Liver (tissue), 9 donors: ENCODE measurements around the gene RADIL. TPM values are rescaled to one million over a fixed set of nuclear protein-coding genes. Genes with fewer than 3 reads are reported as not detected.

Experiments used
- DNase-seq: peaks from one replicate; pipeline ENCODE4 v3.0.0-alpha.2; 2017; ENCODE audit warnings: low spot score
- H3K27ac ChIP-seq, 2 donors: one replicate each; pipeline ENCODE4 v1.7.0; 2013; ENCODE audit warnings: inconsistent platforms in 2 of 2, low read length in 2 of 2, control low read depth in 1 of 2, low read depth in 1 of 2, mild to moderate bottlenecking in 1 of 2
- H3K27me3 ChIP-seq, 4 donors: one replicate each; pipeline versions ENCODE4 v1.6.1 to v1.7.0; 2013; ENCODE audit warnings: low read length in 3 of 4, inconsistent platforms in 1 of 4, mild to moderate bottlenecking in 1 of 4, moderate library complexity in 1 of 4; ENCODE audit not compliant: control insufficient read depth in 4 of 4, insufficient read depth in 4 of 4
- H3K36me3 ChIP-seq, 4 donors: one replicate each; pipeline versions ENCODE4 v1.6.1 to v1.7.0; 2013; ENCODE audit warnings: low read length in 3 of 4, mild to moderate bottlenecking in 3 of 4, low read depth in 1 of 4, moderate library complexity in 1 of 4; ENCODE audit not compliant: control insufficient read depth in 4 of 4, insufficient read depth in 3 of 4
- H3K4me1 ChIP-seq, 4 donors: one replicate each; pipeline versions ENCODE4 v1.6.1 to v1.7.0; 2013; ENCODE audit warnings: low read length in 3 of 4, mild to moderate bottlenecking in 3 of 4, moderate library complexity in 1 of 4; ENCODE audit not compliant: control insufficient read depth in 4 of 4, insufficient read depth in 4 of 4
- H3K4me3 ChIP-seq, 3 donors: one replicate each; pipeline versions ENCODE4 v1.6.1 to v1.7.0; 2013; ENCODE audit warnings: low read length in 3 of 3, control low read depth in 1 of 3, low read depth in 1 of 3, mild to moderate bottlenecking in 1 of 3
- H3K9ac ChIP-seq, 2 donors: one replicate each; pipeline ENCODE4 v1.7.0; 2013; ENCODE audit warnings: low read length in 2 of 2, mild to moderate bottlenecking in 2 of 2, moderate library complexity in 2 of 2, control low read depth in 1 of 2, low read depth in 1 of 2
- H3K9me3 ChIP-seq, 4 donors: one replicate each; pipeline versions ENCODE4 v1.6.1 to v1.7.0; 2013; ENCODE audit warnings: low read length in 3 of 4; ENCODE audit not compliant: control insufficient read depth in 4 of 4
- ATF3 ChIP-seq: IDR thresholded peaks from 2 replicates; pipeline ENCODE4 v1.6.1; 2016; ENCODE audit warnings: antibody characterized with exemption
- CTCF ChIP-seq: fragments of 150-350 bp; IDR thresholded peaks from 2 replicates; pipeline ENCODE4 v1.5.1; 2017; ENCODE audit warnings: improper control_type of control experiment, low read depth, low read length; ENCODE audit not compliant: missing input control
- EGR1 ChIP-seq, 2 donors: IDR thresholded peaks; 2 replicates each; pipeline ENCODE4 v1.6.1; 2016 to 2018; ENCODE audit warnings: antibody characterized with exemption in 2 of 2, low read depth in 2 of 2
- FOXA1 ChIP-seq: IDR thresholded peaks from 2 replicates; pipeline ENCODE4 v1.6.1; 2016; ENCODE audit warnings: antibody characterized with exemption
- FOXA2 ChIP-seq: IDR thresholded peaks from 2 replicates; pipeline ENCODE4 v1.6.1; 2016; ENCODE audit warnings: antibody characterized with exemption
- GABPA ChIP-seq, 2 donors: IDR thresholded peaks in 1 of 2; conservative IDR thresholded peaks in 1 of 2; 2 replicates each; pipeline ENCODE4 v1.6.1; 2016; ENCODE audit warnings: antibody characterized with exemption in 2 of 2, mild to moderate bottlenecking in 1 of 2, moderate library complexity in 1 of 2
- HNF4A ChIP-seq, 2 donors: conservative IDR thresholded peaks; 2 replicates each; pipeline ENCODE4 v1.6.1; 2016; ENCODE audit warnings: antibody characterized with exemption in 2 of 2, mild to moderate bottlenecking in 2 of 2
- HNF4G ChIP-seq: IDR thresholded peaks from 2 replicates; pipeline ENCODE4 v1.6.1; 2016; ENCODE audit warnings: antibody characterized with exemption
- JUND ChIP-seq, 2 donors: IDR thresholded peaks; 2 replicates each; pipeline ENCODE4 v1.6.1; 2016; ENCODE audit warnings: antibody characterized with exemption in 2 of 2
- MAX ChIP-seq: IDR thresholded peaks from 2 replicates; pipeline ENCODE4 v1.6.1; 2016; ENCODE audit warnings: antibody characterized with exemption
- NR2F2 ChIP-seq: IDR thresholded peaks from 2 replicates; pipeline ENCODE4 v1.6.1; 2016; ENCODE audit warnings: antibody characterized with exemption
- RAD21 ChIP-seq, 2 donors: IDR thresholded peaks; 2 replicates each; pipeline ENCODE4 v1.6.1; 2016; ENCODE audit warnings: antibody characterized with exemption in 2 of 2, mild to moderate bottlenecking in 2 of 2
- RXRA ChIP-seq, 2 donors: IDR thresholded peaks; 2 replicates each; pipeline ENCODE4 v1.6.1; 2017 to 2018; ENCODE audit warnings: antibody characterized with exemption in 2 of 2, mild to moderate bottlenecking in 1 of 2
- SP1 ChIP-seq: IDR thresholded peaks from 2 replicates; pipeline ENCODE4 v1.6.1; 2018; ENCODE audit warnings: antibody characterized with exemption, mild to moderate bottlenecking
- TAF1 ChIP-seq: conservative IDR thresholded peaks from 2 replicates; pipeline ENCODE4 v1.6.1; 2016; ENCODE audit warnings: antibody characterized with exemption, mild to moderate bottlenecking
- YY1 ChIP-seq: IDR thresholded peaks from 2 replicates; pipeline ENCODE4 v1.6.1; 2016; ENCODE audit warnings: antibody characterized with exemption, mild to moderate bottlenecking
- ZBTB33 ChIP-seq: IDR thresholded peaks from 2 replicates; pipeline ENCODE4 v1.6.1; 2016; ENCODE audit warnings: antibody characterized with exemption
- WGBS: extraction: QIAGEN DNeasy Blood & Tissue Kit; methylation state at CpG from one replicate; pipeline ENCODE4 v1.1.7; 2013; 5-methylcytosine and 5-hydroxymethylcytosine counted together
- polyA plus RNA-seq, 2 donors: library from polyadenylated mRNA; stranded (reverse) in 1 of 2; unstranded in 1 of 2; fragments of 200-250 nt in 1 of 2; fragments of >200 nt in 1 of 2; fragmentation: Nextera tagmentation in 1 of 2; extraction: Ambion mirVana in 1 of 2; gene quantifications; one replicate each; pipeline versions ENCODE4 v1.2.1 to v1.2.3, GENCODE V29; 2013 to 2015
- total RNA-seq, 2 donors: library from RNA; depleted of rRNA; stranded (reverse); fragments of >200 nt; gene quantifications; one replicate each; pipeline ENCODE4 v1.2.3, GENCODE V29; 2014
- TF ChIP-seq, protein P1 (sequence below): IDR thresholded peaks from 2 replicates; pipeline ENCODE4 v1.6.1; 2016; ENCODE audit warnings: antibody characterized with exemption, mild to moderate bottlenecking
- donor health status: healthy.
- donor health status: healthy.
- donor health status: healthy.
- donor health status: healthy.
- donor health status: healthy.

RADIL gene
- total and polyA plus RNA-seq, 4 donors, result 0.14 to 0.25 (median 0.21) TPM; not detected in 1

GRCh38 chr7:4759211-4759610 is 124.3 kb downstream of the RADIL start:
- no peak overlapping the region for H3K9ac ChIP-seq
- no peaks in the 10 kb centered on the region for H3K27me3 ChIP-seq
- no peak overlapping the region for H3K4me3 ChIP-seq
- no peaks in the 10 kb centered on the region for H3K9me3 ChIP-seq
- DNase-seq, result no peak
- no peak overlapping the region for H3K27ac ChIP-seq
- TF ChIP-seq CTCF, result no peak
- TF ChIP-seq RXRA (IDR thresholded peaks at IDR 0.05), result no peak
- no peak for TF ChIP-seq TAF1
- no peak for TF ChIP-seq FOXA2
- TF ChIP-seq NR2F2, result no peak
- no peak for TF ChIP-seq JUND (IDR thresholded peaks at IDR 0.05)
- TF ChIP-seq, protein P1, sequence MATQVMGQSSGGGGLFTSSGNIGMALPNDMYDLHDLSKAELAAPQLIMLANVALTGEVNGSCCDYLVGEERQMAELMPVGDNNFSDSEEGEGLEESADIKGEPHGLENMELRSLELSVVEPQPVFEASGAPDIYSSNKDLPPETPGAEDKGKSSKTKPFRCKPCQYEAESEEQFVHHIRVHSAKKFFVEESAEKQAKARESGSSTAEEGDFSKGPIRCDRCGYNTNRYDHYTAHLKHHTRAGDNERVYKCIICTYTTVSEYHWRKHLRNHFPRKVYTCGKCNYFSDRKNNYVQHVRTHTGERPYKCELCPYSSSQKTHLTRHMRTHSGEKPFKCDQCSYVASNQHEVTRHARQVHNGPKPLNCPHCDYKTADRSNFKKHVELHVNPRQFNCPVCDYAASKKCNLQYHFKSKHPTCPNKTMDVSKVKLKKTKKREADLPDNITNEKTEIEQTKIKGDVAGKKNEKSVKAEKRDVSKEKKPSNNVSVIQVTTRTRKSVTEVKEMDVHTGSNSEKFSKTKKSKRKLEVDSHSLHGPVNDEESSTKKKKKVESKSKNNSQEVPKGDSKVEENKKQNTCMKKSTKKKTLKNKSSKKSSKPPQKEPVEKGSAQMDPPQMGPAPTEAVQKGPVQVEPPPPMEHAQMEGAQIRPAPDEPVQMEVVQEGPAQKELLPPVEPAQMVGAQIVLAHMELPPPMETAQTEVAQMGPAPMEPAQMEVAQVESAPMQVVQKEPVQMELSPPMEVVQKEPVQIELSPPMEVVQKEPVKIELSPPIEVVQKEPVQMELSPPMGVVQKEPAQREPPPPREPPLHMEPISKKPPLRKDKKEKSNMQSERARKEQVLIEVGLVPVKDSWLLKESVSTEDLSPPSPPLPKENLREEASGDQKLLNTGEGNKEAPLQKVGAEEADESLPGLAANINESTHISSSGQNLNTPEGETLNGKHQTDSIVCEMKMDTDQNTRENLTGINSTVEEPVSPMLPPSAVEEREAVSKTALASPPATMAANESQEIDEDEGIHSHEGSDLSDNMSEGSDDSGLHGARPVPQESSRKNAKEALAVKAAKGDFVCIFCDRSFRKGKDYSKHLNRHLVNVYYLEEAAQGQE, result no peak
- TF ChIP-seq EGR1 (IDR thresholded peaks at IDR 0.05; ENCODE audit: low read depth in 2 of 2), result no peak
- WGBS, result 98% methylated on average over 40 of the region's 40 CpGs
- H3K4me1 ChIP-seq, result no peaks in the 10 kb centered on the region
- H3K36me3 ChIP-seq, result peaks cover 17 to 82% (median 48%) of the 10 kb centered on the region in 4 donors

- no peaks in the 10 kb centered on the region for H3K4me1 ChIP-seq
- H3K9me3 ChIP-seq, result no peaks in the 10 kb centered on the region
- no peak overlapping the region for H3K4me3 ChIP-seq
- 97% methylated on average over 29 of the region's 29 CpGs for WGBS
- peaks cover 17 to 79% (median 46%) of the 10 kb centered on the region in 4 donors for H3K36me3 ChIP-seq
- TF ChIP-seq, protein P1, result no peak
- no peak for TF ChIP-seq NR2F2
- TF ChIP-seq FOXA2, result no peak
- no peak for TF ChIP-seq ATF3
- TF ChIP-seq EGR1 (IDR thresholded peaks at IDR 0.05; ENCODE audit: low read depth in 2 of 2), result no peak
- no peak for TF ChIP-seq RXRA (IDR thresholded peaks at IDR 0.05)
- TF ChIP-seq YY1, result no peak
- TF ChIP-seq TAF1, result no peak
- no peak for TF ChIP-seq MAX
- TF ChIP-seq HNF4G, result no peak
- no peak for TF ChIP-seq HNF4A (conservative IDR thresholded peaks at IDR 0.05)
- TF ChIP-seq JUND (IDR thresholded peaks at IDR 0.05), result no peak
- TF ChIP-seq GABPA (IDR thresholded peaks at IDR 0.05 in 1 of 2, conservative IDR thresholded peaks at IDR 0.05 in 1 of 2), result no peak
- TF ChIP-seq FOXA1, result no peak
- no peak for TF ChIP-seq ZBTB33
- no peak for TF ChIP-seq RAD21 (IDR thresholded peaks at IDR 0.05)
- TF ChIP-seq SP1, result no peak
- TF ChIP-seq CTCF, result no peak
- H3K27ac ChIP-seq, result no peak overlapping the region
- DNase-seq, result no peak
- no peaks in the 10 kb centered on the region for H3K27me3 ChIP-seq
- H3K9ac ChIP-seq, result no peak overlapping the region
Observed at GRCh38 chr7:4758791-4759190, 124.7 kb downstream of the RADIL start.
